HepG2 (cell line): ENCODE measurements around the gene SMG5. TPM values are rescaled to one million over a fixed set of nuclear protein-coding genes. Genes with fewer than 3 reads are reported as not detected.

Experiments
- AKNA ChIP-seq: sonication (generic); formaldehyde crosslinking; IDR thresholded peaks from 2 replicates; pipeline ENCODE4 v1.4.0; 2020; ENCODE audit warnings: missing genetic modification reagents, borderline replicate concordance
- CSRNP1 ChIP-seq: sonication (generic); formaldehyde crosslinking; IDR thresholded peaks from 2 replicates; pipeline ENCODE4 v1.8.1; 2023; ENCODE audit warnings: mild to moderate bottlenecking, missing genetic modification reagents
- IKZF4 ChIP-seq: sonication (generic); formaldehyde crosslinking; IDR thresholded peaks from 2 replicates; pipeline ENCODE4 v1.5.1; 2020; ENCODE audit warnings: borderline replicate concordance, mild to moderate bottlenecking, low read depth, missing genetic modification reagents; ENCODE audit errors: not compliant biosample characterization
- IRF2 ChIP-seq: IDR thresholded peaks from 2 replicates; pipeline ENCODE4 v1.6.1; 2018; ENCODE audit warnings: missing genetic modification reagents, missing compliant biosample characterization
- MAFG ChIP-seq: sonication (generic); formaldehyde crosslinking; IDR thresholded peaks from 2 replicates; pipeline ENCODE4 v1.5.1; 2020; ENCODE audit warnings: mild to moderate bottlenecking, missing genetic modification reagents
- PCBP2 ChIP-seq: fragments of 200-400 bp; formaldehyde crosslinking; optimal IDR thresholded peaks from 2 replicates; pipeline ENCODE3; 2018; ENCODE audit warnings: low read length, low read depth; ENCODE audit not compliant: poor library complexity, severe bottlenecking
- SP4 ChIP-seq: sonication (generic); formaldehyde crosslinking; IDR thresholded peaks from 2 replicates; pipeline ENCODE4 v1.8.1; 2023; ENCODE audit warnings: mild to moderate bottlenecking, missing genetic modification reagents
- TAF15 ChIP-seq: fragments of 200-400 bp; formaldehyde crosslinking; IDR thresholded peaks from one replicate; pipeline ENCODE4 v1.6.1; 2018; ENCODE audit warnings: mild to moderate bottlenecking, low read depth, low read length; ENCODE audit not compliant: poor library complexity, severe bottlenecking
- ZBTB2 ChIP-seq: sonication (generic); formaldehyde crosslinking; IDR thresholded peaks from 2 replicates; pipeline ENCODE4 v1.8.0; 2022; ENCODE audit warnings: low read depth, missing genetic modification reagents
- ZNF3 ChIP-seq: IDR thresholded peaks from 2 replicates; pipeline ENCODE4 v1.7.0; 2017; ENCODE audit warnings: inconsistent platforms
- ZNF564 ChIP-seq: sonication (generic); formaldehyde crosslinking; IDR thresholded peaks from 2 replicates; pipeline ENCODE4 v1.8.1; 2023; ENCODE audit warnings: mild to moderate bottlenecking, missing genetic modification reagents
- polyA plus RNA-seq, 8 experiments: library from polyadenylated mRNA; depleted of rRNA in 3 of 8; stranded (reverse) in 7 of 8; unstranded in 1 of 8; fragments of >200 nt; fragmentation: Illumina TruSeq in 4 of 8; extraction: Trizol in 4 of 8; gene quantifications; 2 replicates each; pipeline versions ENCODE4 v1.2.1 to v1.2.3, GENCODE V29; 2011 to 2016; ENCODE audit warnings: low read depth in 4 of 8, missing spikeins in 1 of 8, mixed read lengths in 1 of 8; ENCODE audit not compliant: insufficient read depth in 1 of 8
- total RNA-seq, 5 experiments: library from RNA; depleted of rRNA; stranded (reverse); fragments of >200 nt; fragmentation: Illumina TruSeq; extraction: Trizol; gene quantifications; 2 replicates each; pipeline ENCODE4 v1.2.3, GENCODE V29; 2016; ENCODE audit warnings: low read depth in 1 of 5
- TF ChIP-seq, protein P1 (sequence below): sonication (generic); formaldehyde crosslinking; conservative IDR thresholded peaks from 2 replicates; pipeline ENCODE4 v1.8.0; 2022; ENCODE audit warnings: mild to moderate bottlenecking, moderate library complexity, missing genetic modification reagents
- TF ChIP-seq, protein P2 (sequence below): sonication (generic); formaldehyde crosslinking; IDR thresholded peaks from 2 replicates; pipeline ENCODE4 v1.5.0; 2020; ENCODE audit warnings: mild to moderate bottlenecking, missing genetic modification reagents, moderate library complexity
- TF ChIP-seq, protein P3 (sequence below): sonication (generic); formaldehyde crosslinking; IDR thresholded peaks from 2 replicates; pipeline ENCODE4 v1.8.1; 2023; ENCODE audit warnings: mild to moderate bottlenecking, missing genetic modification reagents

Gene SMG5
- total and polyA plus RNA-seq, 2 of the 13 experiments (the other 11 are each of a cell fraction or from before 2014, with no cell fraction given) = 50.5 to 84.0 TPM

GRCh38 chr1:156291226-156292061, 8.8 kb upstream of the SMG5 start (continued):
- TF ChIP-seq AKNA (CRISPR knock-in tag) (no peak), ZNF3 (CRISPR knock-in tag) (no peak), CSRNP1 (CRISPR knock-in tag) (peak; percentile 63; the same call in 1 of the 2 replicates), SP4 (CRISPR knock-in tag) (0 out of 2 replicates have a peak, but pooled peaks have one; percentile 52), ZNF564 (CRISPR knock-in tag) (no peak), IRF2 (CRISPR knock-in tag) (peak; percentile 60; the same call in 1 of the 2 replicates), PCBP2 (no peak), MAFG (CRISPR knock-in tag) (no peak), TAF15 (no peak), ZBTB2 (peak; percentile 44; the same call in 1 of the 2 replicates), IKZF4 (CRISPR knock-in tag) (peak; percentile 60)
- TF ChIP-seq, protein P1, sequence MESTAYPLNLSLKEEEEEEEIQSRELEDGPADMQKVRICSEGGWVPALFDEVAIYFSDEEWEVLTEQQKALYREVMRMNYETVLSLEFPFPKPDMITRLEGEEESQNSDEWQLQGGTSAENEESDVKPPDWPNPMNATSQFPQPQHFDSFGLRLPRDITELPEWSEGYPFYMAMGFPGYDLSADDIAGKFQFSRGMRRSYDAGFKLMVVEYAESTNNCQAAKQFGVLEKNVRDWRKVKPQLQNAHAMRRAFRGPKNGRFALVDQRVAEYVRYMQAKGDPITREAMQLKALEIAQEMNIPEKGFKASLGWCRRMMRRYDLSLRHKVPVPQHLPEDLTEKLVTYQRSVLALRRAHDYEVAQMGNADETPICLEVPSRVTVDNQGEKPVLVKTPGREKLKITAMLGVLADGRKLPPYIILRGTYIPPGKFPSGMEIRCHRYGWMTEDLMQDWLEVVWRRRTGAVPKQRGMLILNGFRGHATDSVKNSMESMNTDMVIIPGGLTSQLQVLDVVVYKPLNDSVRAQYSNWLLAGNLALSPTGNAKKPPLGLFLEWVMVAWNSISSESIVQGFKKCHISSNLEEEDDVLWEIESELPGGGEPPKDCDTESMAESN = 0 out of 2 replicates have a peak, but pooled peaks have one; percentile 40
- TF ChIP-seq, protein P2, sequence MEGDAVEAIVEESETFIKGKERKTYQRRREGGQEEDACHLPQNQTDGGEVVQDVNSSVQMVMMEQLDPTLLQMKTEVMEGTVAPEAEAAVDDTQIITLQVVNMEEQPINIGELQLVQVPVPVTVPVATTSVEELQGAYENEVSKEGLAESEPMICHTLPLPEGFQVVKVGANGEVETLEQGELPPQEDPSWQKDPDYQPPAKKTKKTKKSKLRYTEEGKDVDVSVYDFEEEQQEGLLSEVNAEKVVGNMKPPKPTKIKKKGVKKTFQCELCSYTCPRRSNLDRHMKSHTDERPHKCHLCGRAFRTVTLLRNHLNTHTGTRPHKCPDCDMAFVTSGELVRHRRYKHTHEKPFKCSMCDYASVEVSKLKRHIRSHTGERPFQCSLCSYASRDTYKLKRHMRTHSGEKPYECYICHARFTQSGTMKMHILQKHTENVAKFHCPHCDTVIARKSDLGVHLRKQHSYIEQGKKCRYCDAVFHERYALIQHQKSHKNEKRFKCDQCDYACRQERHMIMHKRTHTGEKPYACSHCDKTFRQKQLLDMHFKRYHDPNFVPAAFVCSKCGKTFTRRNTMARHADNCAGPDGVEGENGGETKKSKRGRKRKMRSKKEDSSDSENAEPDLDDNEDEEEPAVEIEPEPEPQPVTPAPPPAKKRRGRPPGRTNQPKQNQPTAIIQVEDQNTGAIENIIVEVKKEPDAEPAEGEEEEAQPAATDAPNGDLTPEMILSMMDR (CRISPR knock-in tag) = 0 out of 2 replicates have a peak, but pooled peaks have one; percentile 11
- TF ChIP-seq, protein P3, sequence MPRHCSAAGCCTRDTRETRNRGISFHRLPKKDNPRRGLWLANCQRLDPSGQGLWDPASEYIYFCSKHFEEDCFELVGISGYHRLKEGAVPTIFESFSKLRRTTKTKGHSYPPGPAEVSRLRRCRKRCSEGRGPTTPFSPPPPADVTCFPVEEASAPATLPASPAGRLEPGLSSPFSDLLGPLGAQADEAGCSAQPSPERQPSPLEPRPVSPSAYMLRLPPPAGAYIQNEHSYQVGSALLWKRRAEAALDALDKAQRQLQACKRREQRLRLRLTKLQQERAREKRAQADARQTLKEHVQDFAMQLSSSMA (CRISPR knock-in tag) = no peak
